Measurements from ENCODE around the gene CAPN12.
A peak's percentile ranks its signal among the peaks of the same experiment; 100 is the strongest.
"Not testable (repeated sequence)": the region's sequence is repeated elsewhere in the genome, so short reads cannot be mapped to it uniquely, and the experiment has no call there.

CAPN12 gene

DNA sequence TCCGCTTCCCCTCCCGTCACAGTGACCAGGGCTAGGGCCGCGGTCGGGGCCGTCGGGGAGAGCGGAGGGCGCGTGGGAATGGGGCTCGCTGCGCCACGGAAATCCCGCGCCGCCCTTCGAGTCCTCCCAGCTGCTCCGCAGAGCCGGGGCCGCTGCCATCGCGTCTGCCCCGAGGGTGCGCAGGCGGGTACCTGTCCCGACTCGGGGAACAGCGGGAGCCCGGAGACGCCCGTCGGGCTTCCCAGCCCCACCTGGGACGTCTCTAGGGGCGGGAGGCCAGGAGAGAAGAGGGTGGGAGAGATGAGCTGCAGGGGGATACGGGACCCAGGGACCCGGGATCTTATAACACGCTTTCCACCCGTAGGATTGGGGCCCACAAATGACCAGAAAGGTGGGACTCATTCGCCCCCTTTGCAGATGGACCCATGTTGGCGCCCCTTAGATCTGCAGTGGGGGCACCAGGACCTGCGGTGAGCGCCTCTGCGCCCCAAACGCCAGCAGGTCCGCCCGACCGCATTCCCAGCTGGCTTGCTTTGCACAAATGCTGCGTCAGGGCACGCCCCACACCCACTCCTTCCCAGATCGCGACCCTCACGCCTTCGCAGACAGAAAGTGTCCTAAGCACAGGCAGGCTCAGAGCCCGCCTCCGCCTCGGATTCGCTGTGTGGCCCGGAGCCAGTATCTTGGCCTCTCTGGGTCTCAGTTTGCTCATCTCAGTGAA lies 26.1 kb upstream of the CAPN12 start:
- DNase-seq (ENCODE audit: low spot score): not testable (repeated sequence)

DNA sequence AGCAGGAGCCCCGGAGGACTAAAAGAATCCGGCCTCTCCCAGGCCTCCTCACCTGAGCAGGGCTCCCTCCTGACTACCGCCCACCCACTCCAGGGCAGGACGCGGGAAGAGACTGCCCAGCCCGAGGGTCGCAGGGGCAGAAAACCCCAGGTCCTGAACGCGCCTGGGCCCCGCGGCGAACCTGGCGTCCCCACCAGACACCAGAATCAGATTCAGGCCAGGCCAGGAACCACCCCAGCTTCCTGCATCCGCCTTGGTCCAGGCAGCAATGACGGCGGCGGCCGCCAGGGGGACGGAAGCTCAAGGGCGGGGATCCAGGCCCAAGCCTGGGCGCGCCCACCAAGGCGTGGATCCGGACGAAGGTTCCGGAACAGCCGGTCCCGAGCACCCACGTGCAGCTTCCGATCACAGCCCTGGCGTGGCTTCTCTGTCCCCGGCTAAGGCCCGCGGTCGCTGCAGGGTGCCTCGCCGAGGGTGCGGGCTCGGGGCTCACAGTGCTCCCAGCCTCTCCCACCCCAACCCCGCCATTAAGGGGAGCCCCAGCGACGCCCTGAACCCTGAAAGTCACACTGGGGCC lies 25.4 kb upstream of the CAPN12 start:
- DNase-seq (ENCODE audit: low spot score): peak; percentile 92

DNA sequence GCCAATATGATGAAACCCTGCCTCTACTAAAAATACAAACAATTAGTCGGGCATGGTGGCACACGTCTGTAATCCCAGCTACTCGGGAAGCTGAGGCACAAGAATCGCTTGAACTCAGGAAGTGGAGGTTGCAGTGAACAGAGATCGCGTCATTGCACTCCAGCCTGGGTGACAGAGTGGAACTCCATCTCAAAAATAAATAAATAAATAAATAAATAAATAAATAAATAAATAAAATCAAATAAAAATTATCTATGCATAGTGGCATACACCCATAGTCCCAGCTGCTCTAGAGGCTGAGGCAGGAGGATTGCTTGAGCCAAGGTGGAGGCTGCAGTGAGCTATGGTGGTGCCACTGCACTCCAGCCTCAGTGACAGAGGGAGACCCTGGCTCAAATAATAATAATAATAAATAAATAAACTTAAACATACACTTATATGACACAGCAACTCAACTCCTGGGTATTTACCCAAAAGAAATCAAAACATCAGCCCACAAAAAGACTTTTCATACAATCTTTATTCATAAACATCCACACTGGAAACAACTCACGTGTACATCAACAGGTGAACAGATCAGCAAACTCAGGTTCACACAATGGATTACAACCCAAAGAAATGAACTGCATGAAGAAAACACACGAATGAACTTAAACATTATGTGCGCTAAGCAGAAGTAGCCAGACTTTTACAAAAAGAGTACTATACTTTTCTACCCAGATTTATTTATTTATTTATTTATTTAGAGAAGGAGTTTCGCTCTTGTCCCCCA lies 22.2 kb upstream of the CAPN12 start:
- no peak for DNase-seq (ENCODE audit: low spot score)

- no peak for DNase-seq (ENCODE audit: low spot score)
Observed at GRCh38 chr19:38765214-38765613, 20.9 kb upstream of the CAPN12 start.

DNA sequence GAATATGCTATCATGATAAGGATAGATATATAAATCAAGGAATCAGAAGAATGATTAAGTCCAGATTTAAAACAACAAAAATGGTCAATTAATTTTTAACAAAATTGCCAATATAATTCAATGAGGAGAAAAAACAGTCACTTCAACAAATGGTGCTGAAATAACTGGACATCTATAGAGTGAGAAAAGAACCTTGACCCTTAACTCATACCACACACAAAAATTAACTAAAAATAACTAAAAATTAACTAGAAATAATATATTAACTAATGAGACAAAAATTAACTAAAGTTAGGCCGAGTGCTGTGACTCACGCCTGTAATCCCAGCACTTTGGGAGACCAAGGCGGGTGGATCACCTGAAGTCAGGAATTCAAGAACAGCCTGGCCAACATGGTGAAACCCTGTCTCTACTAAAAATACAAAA lies 19.5 kb upstream of the CAPN12 start:
- no peak for DNase-seq (ENCODE audit: low spot score)

DNA sequence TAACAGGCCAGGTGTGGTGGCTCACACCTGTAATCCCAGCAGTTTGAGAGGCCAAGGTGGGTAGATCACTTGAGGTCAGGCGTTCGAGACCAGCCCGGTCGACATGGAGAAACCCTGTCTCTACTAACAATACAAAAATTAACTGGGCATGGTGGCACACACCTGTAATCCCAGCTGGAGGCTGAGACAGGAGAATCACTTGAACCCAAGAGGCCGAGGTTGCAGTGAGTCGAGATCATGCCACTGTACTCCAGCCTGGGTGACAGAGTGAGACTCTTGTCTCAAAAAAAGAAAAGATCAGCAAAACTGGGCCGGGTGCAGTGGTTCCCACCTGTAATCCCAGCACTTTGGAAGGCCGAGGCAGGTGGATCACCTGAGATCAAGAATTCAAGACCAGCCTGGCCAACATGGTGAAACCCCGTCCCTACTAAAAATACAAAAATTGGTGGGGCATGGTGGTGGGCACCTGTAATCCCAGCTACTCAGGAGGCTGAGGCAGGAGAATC lies 17.7 kb upstream of the CAPN12 start:
- not testable (repeated sequence) for DNase-seq (ENCODE audit: low spot score)

DNA sequence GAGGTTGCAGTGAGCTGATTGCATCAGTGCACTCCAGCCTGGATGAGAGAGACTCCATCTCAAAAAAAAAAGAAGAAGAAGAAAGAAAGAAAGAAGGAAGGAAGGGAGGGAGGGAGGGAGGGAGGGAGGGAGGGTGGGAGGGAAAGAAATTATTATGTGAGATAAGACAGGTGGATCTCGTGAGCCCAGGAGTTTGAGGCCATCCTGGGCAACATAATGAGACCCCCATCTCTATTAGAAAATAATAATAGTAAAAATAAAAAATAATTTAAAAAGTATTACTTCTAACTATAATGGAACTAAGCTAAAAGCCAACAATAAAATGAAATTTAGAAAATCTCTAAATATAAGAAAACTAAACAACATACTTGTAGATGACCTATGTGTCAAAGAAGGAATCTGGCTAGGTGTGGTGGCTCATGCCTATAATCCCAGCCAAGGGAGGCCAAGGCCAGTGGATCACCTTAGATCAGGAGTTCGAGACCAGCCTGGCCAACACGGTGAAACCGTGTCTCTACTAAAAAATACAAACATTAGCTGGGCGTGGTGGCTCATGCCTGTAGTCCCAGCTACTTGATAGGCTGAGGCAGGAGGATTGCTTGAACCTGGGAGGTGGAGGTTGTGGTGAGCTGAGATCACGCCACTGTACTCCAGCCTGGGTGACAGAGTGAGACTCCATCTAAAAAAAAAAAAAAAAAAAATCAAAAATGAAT lies 16.7 kb upstream of the CAPN12 start:
- not testable (repeated sequence) for DNase-seq (ENCODE audit: low spot score)

DNA sequence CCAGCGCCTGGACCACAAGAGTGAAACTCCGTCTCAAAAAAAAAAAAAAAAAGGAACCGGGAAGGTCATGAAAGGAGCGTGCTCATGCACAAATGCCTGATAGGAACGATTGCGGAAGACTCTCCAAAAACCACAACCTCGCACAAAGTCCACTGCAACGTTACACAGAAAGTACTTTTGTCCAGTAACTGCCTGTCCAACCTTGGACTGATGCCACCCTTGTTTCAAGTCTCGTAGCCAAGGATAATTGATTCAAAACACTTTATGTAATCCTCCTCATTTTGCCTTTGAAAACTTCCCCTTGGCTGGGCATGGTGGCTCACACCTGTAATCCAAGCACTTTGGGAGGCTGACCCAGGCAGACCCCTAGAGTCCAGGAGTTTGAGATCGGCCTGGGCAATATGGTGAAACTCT lies 15.3 kb upstream of the CAPN12 start:
- no peak for DNase-seq (ENCODE audit: low spot score)

- DNase-seq (ENCODE audit: low spot score): not testable (repeated sequence)
Observed at GRCh38 chr19:38754196-38754595, 9.9 kb upstream of the CAPN12 start.

GRCh38 chr19:38753783-38754182 lies 9.5 kb upstream of the CAPN12 start:
- not testable (repeated sequence) for DNase-seq (ENCODE audit: low spot score)

DNA sequence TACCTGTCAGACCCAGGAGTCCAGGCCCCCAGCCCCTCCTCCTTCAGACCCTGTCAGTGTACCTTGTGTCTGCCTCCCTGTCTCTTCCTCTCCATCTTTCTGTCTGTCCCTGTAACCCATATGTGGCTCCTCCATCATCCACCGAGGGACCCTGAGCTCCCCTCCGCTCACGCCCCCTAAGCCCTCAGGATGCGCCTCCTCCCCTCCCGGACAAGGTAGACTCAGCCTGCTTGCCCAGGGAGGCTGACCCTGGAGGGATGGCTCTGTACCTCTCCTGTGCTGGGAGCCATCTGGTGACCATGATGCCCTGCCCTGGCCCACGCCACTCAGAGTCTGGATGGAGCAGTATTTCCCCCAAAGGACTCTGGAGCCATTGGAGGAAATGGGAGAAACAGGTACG lies 1.0 kb upstream of the CAPN12 start:
- no peak for DNase-seq (ENCODE audit: low spot score)

- no peak for DNase-seq (ENCODE audit: low spot score)
Observed at GRCh38 chr19:38744874-38745273, 600 bp upstream of the CAPN12 start.

GRCh38 chr19:38743394-38744297 lies 628 bp downstream of the CAPN12 start:
- no peak for DNase-seq (ENCODE audit: low spot score)

DNA sequence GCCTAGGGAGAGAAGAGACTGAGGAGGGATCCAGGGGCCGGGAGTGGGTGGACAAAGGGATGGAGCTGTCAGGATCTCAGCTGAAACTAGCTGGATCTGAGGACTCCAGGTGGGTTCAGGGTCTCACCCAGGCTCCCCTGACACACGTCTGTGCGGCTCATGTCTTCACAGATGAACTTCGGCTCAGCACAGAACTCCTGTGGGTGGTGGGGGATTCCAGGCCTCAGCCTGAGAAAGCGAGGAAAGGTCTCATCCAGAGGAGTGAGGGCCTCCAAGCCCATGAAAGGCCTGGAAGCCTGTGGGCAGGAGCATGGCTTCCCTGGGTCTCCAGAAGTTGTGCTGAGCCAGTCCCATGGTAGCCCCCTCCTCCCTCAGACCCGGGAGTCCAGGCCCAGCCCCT lies 1.4 kb downstream of the CAPN12 start:
- no peak for DNase-seq (ENCODE audit: low spot score)

GRCh38 chr19:38742296-38742695 lies 2.0 kb downstream of the CAPN12 start:
- no peak for DNase-seq (ENCODE audit: low spot score)

GRCh38 chr19:38741670-38742069 lies 2.6 kb downstream of the CAPN12 start:
- no peak for DNase-seq (ENCODE audit: low spot score)

- DNase-seq (ENCODE audit: low spot score): no peak
Observed at GRCh38 chr19:38740932-38741331, 3.3 kb downstream of the CAPN12 start.

GRCh38 chr19:38740257-38740592 lies 4.0 kb downstream of the CAPN12 start:
- no peak for DNase-seq (ENCODE audit: low spot score)

- DNase-seq (ENCODE audit: low spot score): no peak
Observed at GRCh38 chr19:38739440-38740256, 4.6 kb downstream of the CAPN12 start.

All from germinal center (tissue), 1 donor.